IPS DF 6.9 (cell line): ENCODE measurements around the gene LYPD6B.

Source experiments
- DNase-seq: peaks from one replicate; pipeline ENCODE4 v3.0.0-alpha.2; 2013; ENCODE audit warnings: low read depth, low spot score
- H3K27ac ChIP-seq: one replicate; pipeline ENCODE4 v1.5.1; 2013; ENCODE audit warnings: low read length, control low read depth
- H3K27me3 ChIP-seq: 2 replicates; pipeline ENCODE4 v1.6.1; 2013; ENCODE audit warnings: mild to moderate bottlenecking, low read length; ENCODE audit not compliant: control insufficient read depth, insufficient read depth
- H3K36me3 ChIP-seq: 2 replicates; pipeline ENCODE4 v1.6.1; 2013; ENCODE audit warnings: low read length; ENCODE audit not compliant: control insufficient read depth, insufficient read depth
- H3K4me1 ChIP-seq: 2 replicates; pipeline ENCODE4 v1.6.1; 2013; ENCODE audit warnings: low read length; ENCODE audit not compliant: control insufficient read depth, insufficient read depth
- H3K4me3 ChIP-seq: 2 replicates; pipeline ENCODE4 v1.5.1; 2013; ENCODE audit warnings: mild to moderate bottlenecking, low read length
- H3K9me3 ChIP-seq: 2 replicates; pipeline ENCODE4 v1.6.1; 2013; ENCODE audit warnings: low read length, inconsistent platforms; ENCODE audit not compliant: control insufficient read depth, insufficient read depth
- WGBS: extraction: QIAGEN DNeasy Blood & Tissue Kit; methylation state at CpG from one replicate; pipeline ENCODE4 v1.1.7; 2013; ENCODE audit warnings: mixed read lengths, missing lambda C conversion rate; ENCODE audit not compliant: insufficient read length, insufficient coverage; 5-methylcytosine and 5-hydroxymethylcytosine counted together

LYPD6B gene

GRCh38 chr2:149075105-149075504, 36.6 kb downstream of the LYPD6B start:
- Histone ChIP-seq H3K36me3 (no peaks in the 10 kb centered on the region), H3K4me1 (peaks cover 6% of the 10 kb centered on the region; the same call in 1 of the 2 replicates), H3K27ac (no peak overlapping the region), H3K9me3 (no peaks in the 10 kb centered on the region), H3K27me3 (no peaks in the 10 kb centered on the region), H3K4me3 (no peak overlapping the region)
- no CpG with 5 or more reads among the region's 2 CpGs for WGBS
- DNase-seq, result no peak

GRCh38 chr2:149075853-149076252, 37.4 kb downstream of the LYPD6B start:
- H3K4me3 ChIP-seq, result no peak overlapping the region
- WGBS, result no CpG with 5 or more reads among the region's 10 CpGs
- no peaks in the 10 kb centered on the region for H3K9me3 ChIP-seq

GRCh38 chr2:149076863-149077412, 38.4 kb downstream of the LYPD6B start:
- Histone ChIP-seq H3K27me3 (no peaks in the 10 kb centered on the region), H3K4me1 (peaks cover 7% of the 10 kb centered on the region; the same call in 1 of the 2 replicates), H3K4me3 (no peak overlapping the region), H3K9me3 (no peaks in the 10 kb centered on the region), H3K27ac (no peak overlapping the region), H3K36me3 (no peaks in the 10 kb centered on the region)
- DNase-seq, result no peak
- no CpG with 5 or more reads among the region's 5 CpGs for WGBS

More at GRCh38 chr2:149075853-149076252, 37.4 kb downstream of the LYPD6B start:
- H3K27me3 ChIP-seq, result no peaks in the 10 kb centered on the region
- H3K36me3 ChIP-seq, result no peaks in the 10 kb centered on the region
- peaks cover 6% of the 10 kb centered on the region; the same call in 1 of the 2 replicates for H3K4me1 ChIP-seq
- no peak for DNase-seq
- H3K27ac ChIP-seq, result no peak overlapping the region

DNA sequence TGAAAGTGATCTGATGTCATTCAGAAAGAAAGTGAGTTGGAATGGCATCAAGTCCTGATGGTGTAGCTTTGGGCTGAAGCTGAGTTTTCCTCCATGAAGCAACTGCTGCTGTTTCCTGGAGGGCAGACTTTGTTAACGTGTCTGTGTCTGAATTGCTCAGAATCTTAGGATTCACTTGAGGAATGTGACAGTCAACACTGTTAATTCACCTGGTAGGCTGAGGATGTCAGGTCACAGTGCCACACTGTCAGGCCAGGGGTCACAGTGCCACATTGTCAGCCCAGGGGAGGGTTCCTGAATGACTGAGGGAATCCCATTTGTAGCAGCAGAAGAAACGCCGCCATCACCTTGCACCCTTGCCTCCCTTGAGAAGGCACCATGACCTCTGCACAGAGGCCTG, 39.4 kb downstream of the LYPD6B start:
- no peaks in the 10 kb centered on the region for H3K36me3 ChIP-seq
- no peak overlapping the region for H3K27ac ChIP-seq
- H3K4me3 ChIP-seq, result no peak overlapping the region
- no peaks in the 10 kb centered on the region for H3K9me3 ChIP-seq
- DNase-seq, result no peak
- peaks cover 7% of the 10 kb centered on the region; the same call in 1 of the 2 replicates for H3K4me1 ChIP-seq
- no CpG with 5 or more reads among the region's 3 CpGs for WGBS
- no peaks in the 10 kb centered on the region for H3K27me3 ChIP-seq

- H3K4me1 ChIP-seq, result peaks cover 8% of the 10 kb centered on the region; the same call in 1 of the 2 replicates
- no peaks in the 10 kb centered on the region for H3K9me3 ChIP-seq
- H3K27me3 ChIP-seq, result no peaks in the 10 kb centered on the region
- WGBS, result no CpG with 5 or more reads among the region's 3 CpGs
- DNase-seq, result no peak
- no peak overlapping the region for H3K27ac ChIP-seq
- no peak overlapping the region for H3K4me3 ChIP-seq
- H3K36me3 ChIP-seq, result no peaks in the 10 kb centered on the region
These were observed 41.6 kb downstream of the LYPD6B start for GRCh38 chr2:149080099-149080498.

- Histone ChIP-seq H3K4me3 (no peak overlapping the region), H3K36me3 (no peaks in the 10 kb centered on the region), H3K9me3 (no peaks in the 10 kb centered on the region), H3K4me1 (peaks cover 7% of the 10 kb centered on the region; the same call in 1 of the 2 replicates), H3K27me3 (no peaks in the 10 kb centered on the region), H3K27ac (no peak overlapping the region)
- DNase-seq, result no peak
- WGBS, result no CpG with 5 or more reads among the region's 1 CpG
These were observed 42.5 kb downstream of the LYPD6B start for GRCh38 chr2:149080971-149081370.

- no peaks in the 10 kb centered on the region for H3K27me3 ChIP-seq
- H3K36me3 ChIP-seq, result no peaks in the 10 kb centered on the region
- H3K27ac ChIP-seq, result no peak overlapping the region
- H3K9me3 ChIP-seq, result no peaks in the 10 kb centered on the region
- WGBS, result no CpG with 5 or more reads among the region's 3 CpGs
- peaks cover 4% of the 10 kb centered on the region; the same call in 1 of the 2 replicates for H3K4me1 ChIP-seq
- H3K4me3 ChIP-seq, result no peak overlapping the region
- no peak for DNase-seq
These were observed 43.6 kb downstream of the LYPD6B start for GRCh38 chr2:149082079-149082478.

- no peak overlapping the region for H3K27ac ChIP-seq
These were observed 44.2 kb downstream of the LYPD6B start for GRCh38 chr2:149082735-149083134.

GRCh38 chr2:149084924-149085795, 46.7 kb downstream of the LYPD6B start:
- DNase-seq, result no peak
- Histone ChIP-seq H3K36me3 (no peaks in the 10 kb centered on the region), H3K4me3 (no peak overlapping the region), H3K9me3 (no peaks in the 10 kb centered on the region), H3K27me3 (no peaks in the 10 kb centered on the region), H3K27ac (no peak overlapping the region), H3K4me1 (peaks cover 2% of the 10 kb centered on the region; the same call in 1 of the 2 replicates)
- no CpG with 5 or more reads among the region's 7 CpGs for WGBS

More at GRCh38 chr2:149082735-149083134, 44.2 kb downstream of the LYPD6B start:
- no peaks in the 10 kb centered on the region for H3K27me3 ChIP-seq
- H3K4me1 ChIP-seq, result peaks cover 4% of the 10 kb centered on the region; the same call in 1 of the 2 replicates
- H3K36me3 ChIP-seq, result no peaks in the 10 kb centered on the region
- H3K9me3 ChIP-seq, result no peaks in the 10 kb centered on the region
- no CpG with 5 or more reads among the region's 4 CpGs for WGBS
- DNase-seq, result no peak
- no peak overlapping the region for H3K4me3 ChIP-seq

DNA sequence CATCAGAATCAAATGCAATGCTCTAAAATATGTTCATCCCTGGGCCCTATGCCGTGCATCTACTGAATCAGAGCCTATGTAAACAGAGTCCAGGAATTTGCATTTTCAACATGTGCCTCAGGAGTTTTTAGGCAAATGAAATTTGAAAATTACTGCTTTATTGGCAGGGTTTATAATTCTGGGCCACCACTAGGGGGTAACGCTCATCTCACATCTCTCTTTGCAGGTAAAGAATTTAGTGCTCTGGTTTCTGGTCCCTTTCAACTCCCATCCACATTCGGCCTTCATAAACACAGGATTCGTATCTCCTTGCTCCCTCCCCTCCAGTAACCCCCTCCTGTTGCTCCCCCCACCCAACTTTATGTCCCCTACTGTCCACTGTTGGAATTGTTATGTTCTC, 49.3 kb downstream of the LYPD6B start:
- Histone ChIP-seq H3K4me1 (peaks cover 1% of the 10 kb centered on the region; the same call in 1 of the 2 replicates), H3K27me3 (no peaks in the 10 kb centered on the region), H3K9me3 (no peaks in the 10 kb centered on the region), H3K27ac (no peak overlapping the region), H3K4me3 (no peak overlapping the region), H3K36me3 (no peaks in the 10 kb centered on the region)
- no peak for DNase-seq
- WGBS, result no CpG with 5 or more reads among the region's 4 CpGs
